Neural cell (in vitro differentiated cells): Measurements from ENCODE around the gene PPP1CA. TPM values are rescaled to one million over a fixed set of nuclear protein-coding genes. Genes with fewer than 3 reads are reported as not detected.
A peak's percentile ranks its signal among the peaks of the same experiment; 100 is the strongest.
"Not testable (repeated sequence)": the region's sequence is repeated elsewhere in the genome, so short reads cannot be mapped to it uniquely, and the experiment has no call there.

Experiments
- H2AFZ ChIP-seq: fragments of 200-600, 300-800 bp; sonication (generic), shearing (Covaris generic); 2 replicates; pipeline ENCODE4 v1.6.0; 2014; ENCODE audit warnings: low read depth, mild to moderate bottlenecking, antibody characterized with exemption, low read length, moderate library complexity
- H3F3A ChIP-seq: fragments of 200-600 bp; shearing (Covaris generic); 2 replicates; pipeline ENCODE4 v1.6.1; 2016; ENCODE audit warnings: mild to moderate bottlenecking, moderate library complexity, mixed read lengths, antibody characterized with exemption, low read length; ENCODE audit not compliant: insufficient read depth, poor library complexity, severe bottlenecking
- H3K27ac ChIP-seq: fragments of 200-600, 300-800 bp; sonication (generic), shearing (Covaris generic); 2 replicates; pipeline ENCODE4 v1.5.1; 2014; ENCODE audit warnings: mild to moderate bottlenecking, low read length, moderate library complexity
- H3K27me3 ChIP-seq: fragments of 300-800, 200-600 bp; sonication (generic), shearing (Covaris generic); 2 replicates; pipeline ENCODE4 v1.6.0; 2014; ENCODE audit warnings: mild to moderate bottlenecking, low read depth, low read length, moderate library complexity; ENCODE audit not compliant: insufficient read depth
- H3K36me3 ChIP-seq: fragments of 300-800, 200-600 bp; sonication (generic), shearing (Covaris generic); 2 replicates; pipeline ENCODE4 v1.5.1; 2014; ENCODE audit warnings: mild to moderate bottlenecking, antibody characterized with exemption, low read length, moderate library complexity; ENCODE audit not compliant: insufficient read depth
- H3K4me2 ChIP-seq: fragments of 300-800, 200-600 bp; sonication (generic), shearing (Covaris generic); 2 replicates; pipeline ENCODE4 v1.6.0; 2014; ENCODE audit warnings: mild to moderate bottlenecking, low read length
- H3K4me3 ChIP-seq: fragments of 300-800, 200-600 bp; sonication (generic), shearing (Covaris generic); 2 replicates; pipeline ENCODE4 v1.5.1; 2014; ENCODE audit warnings: mild to moderate bottlenecking, low read length, moderate library complexity
- H3K79me2 ChIP-seq: fragments of 200-600 bp; shearing (Covaris generic); replicated peaks from 2 replicates; pipeline ENCODE4 v1.6.0; 2014; ENCODE audit warnings: mild to moderate bottlenecking, low read length, moderate library complexity; ENCODE audit not compliant: insufficient read depth
- H3K9ac ChIP-seq: fragments of 300-800, 200-600 bp; sonication (generic), shearing (Covaris generic); 2 replicates; pipeline ENCODE4 v1.6.1; 2016; ENCODE audit warnings: mild to moderate bottlenecking, low read length, mixed read lengths
- H3K9me2 ChIP-seq: fragments of 200-600 bp; shearing (Covaris generic); 2 replicates; pipeline ENCODE4 v1.6.1; 2016; ENCODE audit warnings: mild to moderate bottlenecking, low read length, mixed read lengths; ENCODE audit not compliant: insufficient read depth
- H3K9me3 ChIP-seq: fragments of 200-600, 300-800 bp; sonication (generic), shearing (Covaris generic); 2 replicates; pipeline ENCODE4 v1.6.1; 2016; ENCODE audit warnings: mild to moderate bottlenecking, mixed run types, low read length, moderate library complexity, mixed read lengths
- H4K20me1 ChIP-seq: fragments of 200-600 bp; shearing (Covaris generic); 2 replicates; pipeline ENCODE4 v1.6.1; 2016; ENCODE audit warnings: mild to moderate bottlenecking, mixed run types; ENCODE audit not compliant: insufficient read depth
- CTCF ChIP-seq: fragments of 450-650 bp; IDR thresholded peaks from 2 replicates; pipeline ENCODE4 v1.5.1; 2014; ENCODE audit warnings: antibody characterized with exemption, mild to moderate bottlenecking, moderate library complexity; ENCODE audit not compliant: poor library complexity, severe bottlenecking
- EP300 ChIP-seq: fragments of 450-650 bp; conservative IDR thresholded peaks from 2 replicates; pipeline ENCODE4 v1.6.1; 2014; ENCODE audit warnings: antibody characterized with exemption, mild to moderate bottlenecking, moderate library complexity; ENCODE audit not compliant: poor library complexity, severe bottlenecking
- EZH2 ChIP-seq: fragments of 200-600, 300-800 bp; shearing (Covaris generic), sonication (generic); IDR thresholded peaks from 2 replicates; pipeline ENCODE4 v1.6.1; 2014; ENCODE audit warnings: antibody characterized with exemption, low read length, borderline replicate concordance, mild to moderate bottlenecking; ENCODE audit not compliant: insufficient read depth, poor library complexity, severe bottlenecking
- MXI1 ChIP-seq: fragments of 450-650 bp; conservative IDR thresholded peaks from 2 replicates; pipeline ENCODE4 v1.6.1; 2014; ENCODE audit warnings: antibody characterized with exemption, mild to moderate bottlenecking; ENCODE audit not compliant: poor library complexity, severe bottlenecking
- POLR2AphosphoS5 ChIP-seq: IDR thresholded peaks from 2 replicates; pipeline ENCODE4 v1.6.1; 2012
- RAD21 ChIP-seq: fragments of 450-650 bp; conservative IDR thresholded peaks from 2 replicates; pipeline ENCODE4 v1.6.1; 2014; ENCODE audit warnings: antibody characterized with exemption, mild to moderate bottlenecking, moderate library complexity
- REST ChIP-seq: IDR thresholded peaks from 2 replicates; pipeline ENCODE4 v1.6.1; 2012; ENCODE audit warnings: borderline replicate concordance
- SMC3 ChIP-seq: fragments of 450-650 bp; conservative IDR thresholded peaks from 2 replicates; pipeline ENCODE4 v1.6.1; 2014; ENCODE audit warnings: antibody characterized with exemption, mild to moderate bottlenecking, moderate library complexity; ENCODE audit not compliant: poor library complexity
- TAF1 ChIP-seq: IDR thresholded peaks from 2 replicates; pipeline ENCODE4 v1.6.1; 2012; ENCODE audit warnings: low read depth
- polyA plus RNA-seq: library from polyadenylated mRNA; depleted of rRNA; stranded (reverse); fragments of >200 nt; gene quantifications from 2 replicates; pipeline ENCODE4 v1.2.3, GENCODE V29; 2014

Gene PPP1CA
- polyA plus RNA-seq, 1 donor from 2014 or later = 106 TPM

DNA sequence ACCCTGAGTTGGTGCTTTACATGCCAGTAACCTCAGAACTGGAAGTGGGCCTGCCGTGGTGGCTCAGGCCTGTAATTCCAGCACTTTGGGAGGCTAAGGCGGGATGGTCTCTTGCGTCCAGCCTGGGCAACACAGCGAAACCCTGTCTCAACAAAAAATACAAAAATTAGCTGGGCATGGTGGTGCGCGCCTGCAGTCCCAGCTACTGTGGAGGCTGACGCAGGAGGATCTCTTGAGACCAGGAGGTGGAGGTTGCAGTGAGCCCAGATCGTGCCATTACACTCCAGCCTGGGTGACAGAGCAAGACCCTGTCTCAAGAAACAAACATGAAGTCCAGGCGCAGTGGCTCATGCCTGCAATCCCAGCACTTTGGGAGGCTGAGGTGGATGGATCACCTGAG is 1.4 kb upstream of the PPP1CA start:
- not testable (repeated sequence) for H3K9me2 ChIP-seq, H3K4me2 ChIP-seq, H3K9ac ChIP-seq, H4K20me1 ChIP-seq, H3K27ac ChIP-seq, H3F3A ChIP-seq, H3K27me3 ChIP-seq, H3K4me3 ChIP-seq, H3K36me3 ChIP-seq, H2AFZ ChIP-seq, H3K9me3 ChIP-seq
- peaks cover 11% of the 10 kb centered on the region for H3K79me2 ChIP-seq

DNA sequence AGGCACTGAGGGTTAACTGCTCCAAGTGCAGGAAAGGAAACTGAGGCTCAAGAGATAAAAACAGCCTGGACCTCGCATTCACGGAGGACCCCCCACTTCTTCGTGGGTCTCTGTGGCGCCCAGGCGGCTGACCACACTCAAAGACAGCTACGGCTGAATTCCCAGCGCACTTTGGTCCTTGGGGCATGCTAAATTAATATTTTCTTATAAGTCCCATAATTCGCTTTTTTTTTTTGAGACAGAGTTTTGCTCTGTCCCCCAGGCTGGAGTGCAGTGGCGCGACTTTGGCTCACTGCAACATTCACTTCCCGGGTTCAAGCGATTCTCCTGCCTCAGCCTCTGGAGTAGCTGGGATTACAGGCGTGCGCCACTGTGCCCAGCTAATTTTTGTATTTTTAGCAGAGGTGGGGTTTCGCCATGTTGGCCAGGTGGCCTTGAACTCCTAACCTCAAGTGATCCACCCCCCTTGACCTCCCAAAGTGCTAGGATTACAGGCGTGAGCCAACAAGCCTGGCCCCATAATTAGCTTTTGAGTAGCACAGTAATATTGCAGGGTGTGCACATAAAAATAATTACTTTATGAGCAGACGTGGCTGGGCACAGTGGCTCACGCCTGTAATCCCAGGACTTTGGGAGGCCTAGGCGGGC is 658 bp upstream of the PPP1CA start:
- H3K4me2 ChIP-seq, H3K4me3 ChIP-seq, H3K9ac ChIP-seq, H2AFZ ChIP-seq, H3K9me2 ChIP-seq, H3K9me3 ChIP-seq, H3K27me3 ChIP-seq, H4K20me1 ChIP-seq, H3K27ac ChIP-seq, H3K36me3 ChIP-seq, H3F3A ChIP-seq: not testable (repeated sequence)
- peaks cover 11% of the 10 kb centered on the region for H3K79me2 ChIP-seq

DNA sequence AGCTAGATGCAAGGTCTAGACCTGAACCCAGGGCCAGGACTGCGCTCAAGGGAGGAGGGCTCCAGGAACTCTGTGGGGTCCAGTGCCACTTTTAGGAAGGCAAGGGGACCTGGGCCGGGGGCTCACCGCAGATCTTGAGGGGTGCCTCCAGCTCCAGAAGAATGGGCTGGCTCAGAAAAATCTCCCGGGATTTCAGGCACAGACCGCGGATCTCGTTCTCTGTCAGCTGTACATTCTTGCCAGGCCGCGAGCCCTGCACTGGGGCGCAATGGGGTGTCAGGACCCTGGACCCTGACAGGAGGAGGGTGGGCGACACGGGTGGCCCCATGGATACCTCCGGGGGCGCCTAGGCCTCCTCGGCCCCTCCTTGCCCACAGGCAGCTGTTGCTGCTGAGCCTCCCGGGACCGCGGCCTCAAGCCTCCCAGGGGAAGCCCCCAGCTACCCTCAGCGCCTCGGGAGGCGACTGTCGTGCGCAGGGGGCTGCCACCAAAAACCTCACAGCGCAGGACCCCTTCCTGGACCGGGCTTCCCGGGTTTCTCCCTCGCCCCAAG is 640 bp downstream of the PPP1CA start:
- Histone ChIP-seq H3K4me2 (peak overlapping the region; percentile 78), H3K9me3 (no peaks in the 10 kb centered on the region), H3K36me3 (no peaks in the 10 kb centered on the region), H2AFZ (no peak overlapping the region), H4K20me1 (no peaks in the 10 kb centered on the region), H3K4me3 (peak overlapping the region; percentile 98), H3K27me3 (no peaks in the 10 kb centered on the region), H3K27ac (peak overlapping the region; percentile 24), H3K79me2 (peaks cover 11% of the 10 kb centered on the region), H3K9ac (peak overlapping the region; percentile 85), H3K9me2 (no peaks in the 10 kb centered on the region), H3F3A (no peaks in the 10 kb centered on the region)
- no peak for TF ChIP-seq TAF1

DNA sequence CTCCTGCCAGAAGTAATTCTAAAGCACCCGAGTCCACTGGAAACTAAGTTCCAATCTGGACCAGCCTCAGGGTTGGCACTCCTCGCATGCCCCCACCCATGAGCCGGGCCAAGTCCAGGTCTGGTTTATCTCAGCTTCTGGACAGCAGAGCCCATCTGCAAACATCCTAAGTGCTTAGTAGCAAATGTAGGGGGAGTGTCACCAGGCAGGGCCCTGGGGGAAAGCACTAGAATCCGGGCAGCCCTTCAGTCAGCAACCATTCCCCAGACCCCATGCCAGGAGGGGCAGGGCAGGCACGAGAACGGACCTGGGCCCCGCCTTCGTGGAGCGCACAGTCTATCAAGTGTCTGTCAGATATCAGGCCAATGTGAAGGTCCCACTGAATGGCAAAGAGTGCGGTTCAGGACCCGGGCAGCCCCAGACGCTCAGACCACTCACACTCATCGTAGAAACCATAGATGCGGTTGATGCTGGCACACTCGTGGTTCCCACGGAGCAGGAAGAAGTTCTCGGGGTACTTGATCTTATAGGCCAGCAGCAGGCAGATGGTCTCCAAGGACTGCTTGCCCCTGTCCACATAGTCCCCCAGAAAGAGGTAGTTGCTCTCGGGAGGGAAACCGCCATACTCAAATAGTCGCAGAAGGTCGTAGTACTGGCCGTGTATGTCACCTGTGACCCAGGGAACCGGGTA is 1.3 kb downstream of the PPP1CA start:
- H2AFZ ChIP-seq = no peak overlapping the region
- H3K27ac ChIP-seq = no peak overlapping the region
- H3K9ac ChIP-seq = peak overlapping the region; percentile 85
- H3F3A ChIP-seq = no peaks in the 10 kb centered on the region
- no peaks in the 10 kb centered on the region for H4K20me1 ChIP-seq
- H3K79me2 ChIP-seq = peaks cover 11% of the 10 kb centered on the region
- H3K9me3 ChIP-seq = no peaks in the 10 kb centered on the region
- H3K36me3 ChIP-seq = no peaks in the 10 kb centered on the region
- H3K4me2 ChIP-seq = peak overlapping the region; percentile 78
- TF ChIP-seq CTCF (no peak), MXI1 (no peak), EZH2 (no peak), RAD21 (no peak), POLR2AphosphoS5 (no peak), EP300 (no peak), REST (no peak), TAF1 (no peak), SMC3 (no peak)
- peak overlapping the region; percentile 98 for H3K4me3 ChIP-seq
- no peaks in the 10 kb centered on the region for H3K27me3 ChIP-seq
- no peaks in the 10 kb centered on the region for H3K9me2 ChIP-seq
